ENCODE measurements around the gene OR8G5. TPM values are rescaled to one million over a fixed set of nuclear protein-coding genes. Genes with fewer than 3 reads are reported as not detected.

The OR8G5 gene
- total RNA-seq, 4 donors from 2014 or later = not detected

- Histone ChIP-seq H3K27ac (no peak overlapping the region), H3K27me3 (no peaks in the 10 kb centered on the region), H3K4me1 (no peaks in the 10 kb centered on the region), H3K9me3 (peaks cover 0 to 4% (median 0%) of the 10 kb centered on the region in 3 donors), H3K36me3 (no peaks in the 10 kb centered on the region), H3K4me3 (no peak overlapping the region)
- TF ChIP-seq POLR2A (IDR thresholded peaks at IDR 0.05) (no peak), EP300 (IDR thresholded peaks at IDR 0.05) (no peak), POLR2AphosphoS5 (IDR thresholded peaks at IDR 0.05) (no peak), CTCF (IDR thresholded peaks at IDR 0.05) (no peak)
- no CpG with 5 or more reads among the region's 3 CpGs for WGBS, 2 donors (ENCODE audit: low coverage in 1 of 2)
- no peak for ATAC-seq
These were observed 21.0 kb downstream of the OR8G5 start for GRCh38 chr11:124277207-124277606.

- H3K9me3 ChIP-seq = peaks cover 0 to 4% (median 0%) of the 10 kb centered on the region in 3 donors
- no peak for ATAC-seq
- no peak overlapping the region for H3K27ac ChIP-seq
- no peaks in the 10 kb centered on the region for H3K4me1 ChIP-seq
- WGBS, 2 donors (ENCODE audit: low coverage in 1 of 2) = 59 to 80% methylated on average over 1 to 3 of the region's 3 CpGs
- no peaks in the 10 kb centered on the region for H3K36me3 ChIP-seq
- TF ChIP-seq POLR2AphosphoS5 (IDR thresholded peaks at IDR 0.05) (no peak), POLR2A (IDR thresholded peaks at IDR 0.05) (no peak)
- H3K4me3 ChIP-seq = no peak overlapping the region
- H3K27me3 ChIP-seq = no peaks in the 10 kb centered on the region
These were observed 21.6 kb downstream of the OR8G5 start for GRCh38 chr11:124277804-124278203.

GRCh38 chr11:124278261-124278660 is 22.1 kb downstream of the OR8G5 start:
- WGBS, 2 donors (ENCODE audit: low coverage in 1 of 2) = 67 to 89% methylated on average over 1 to 2 of the region's 2 CpGs

GRCh38 chr11:124285610-124286344 is 29.6 kb downstream of the OR8G5 start:
- no peak for TF ChIP-seq CTCF (IDR thresholded peaks at IDR 0.05)
- no peak for TF ChIP-seq POLR2A (IDR thresholded peaks at IDR 0.05)
- TF ChIP-seq POLR2AphosphoS5 (IDR thresholded peaks at IDR 0.05) = no peak
- no peak for TF ChIP-seq EP300 (IDR thresholded peaks at IDR 0.05)
- H3K27ac ChIP-seq = no peak overlapping the region
- no peak overlapping the region for H3K4me3 ChIP-seq
- WGBS, 2 donors (ENCODE audit: low coverage in 1 of 2) = 42 to 63% methylated on average over 2 to 3 of the region's 3 CpGs
- no peak for ATAC-seq
- H3K27me3 ChIP-seq = no peaks in the 10 kb centered on the region
- H3K36me3 ChIP-seq = no peaks in the 10 kb centered on the region
- no peaks in the 10 kb centered on the region for H3K4me1 ChIP-seq
- peaks cover 0 to 27% (median 0%) of the 10 kb centered on the region in 3 donors for H3K9me3 ChIP-seq

More at GRCh38 chr11:124278261-124278660, 22.1 kb downstream of the OR8G5 start:
- H3K4me3 ChIP-seq = no peak overlapping the region
- peaks cover 0 to 4% (median 0%) of the 10 kb centered on the region in 3 donors for H3K9me3 ChIP-seq
- no peaks in the 10 kb centered on the region for H3K36me3 ChIP-seq
- no peaks in the 10 kb centered on the region for H3K27me3 ChIP-seq
- H3K4me1 ChIP-seq = no peaks in the 10 kb centered on the region
- no peak overlapping the region for H3K27ac ChIP-seq
- no peak for ATAC-seq
- TF ChIP-seq POLR2A (IDR thresholded peaks at IDR 0.05) (no peak), POLR2AphosphoS5 (IDR thresholded peaks at IDR 0.05) (no peak), CTCF (IDR thresholded peaks at IDR 0.05) (no peak), EP300 (IDR thresholded peaks at IDR 0.05) (no peak)

- TF ChIP-seq POLR2A (IDR thresholded peaks at IDR 0.05) = no peak
- TF ChIP-seq CTCF (IDR thresholded peaks at IDR 0.05) = no peak
- no peak for TF ChIP-seq POLR2AphosphoS5 (IDR thresholded peaks at IDR 0.05)
- no peak for TF ChIP-seq EP300 (IDR thresholded peaks at IDR 0.05)
- no peak for ATAC-seq
- H3K36me3 ChIP-seq = no peaks in the 10 kb centered on the region
- WGBS, 2 donors (ENCODE audit: low coverage in 1 of 2) = 61 to 89% methylated on average over 1 of the region's 1 CpG
- H3K27ac ChIP-seq = no peak overlapping the region
- peaks cover 0 to 3% (median 0%) of the 10 kb centered on the region in 3 donors for H3K9me3 ChIP-seq
- H3K27me3 ChIP-seq = no peaks in the 10 kb centered on the region
- H3K4me3 ChIP-seq = no peak overlapping the region
- no peaks in the 10 kb centered on the region for H3K4me1 ChIP-seq
These were observed 38.5 kb downstream of the OR8G5 start for GRCh38 chr11:124294687-124295086.
